MCF 10A (cell line): ENCODE results near the gene TCF25. TPM values are rescaled to one million over a fixed set of nuclear protein-coding genes. Genes with fewer than 3 reads are reported as not detected.

Source experiments
- BruUV-seq: library from RNA; stranded (reverse); fragments of 400-500 nt; replicated peaks from 2 replicates; lab custom pipeline; 2021; lab: Mats Ljungman, UMichigan
- CTCF ChIA-PET: fragments of 300-600 bp; sonication (Branson Sonifier 250); formaldehyde crosslinking; extraction: SDS; loops from one replicate; lab custom pipeline; 2021; ENCODE audit warnings: antibody characterized with exemption, inconsistent platforms; lab: Yijun Ruan, JAX
- POLR2A ChIA-PET: fragments of 300-600, 350-650 bp; sonication (Branson Sonifier 250); formaldehyde crosslinking; extraction: SDS; loops from one replicate; lab custom pipeline; 2020; ENCODE audit warnings: antibody characterized with exemption, inconsistent platforms; lab: Yijun Ruan, JAX
- DNase-seq: peaks from one replicate; pipeline ENCODE4 v3.0.0-alpha.2; 2018; ENCODE audit not compliant: unreplicated experiment
- H3K27ac Mint-ChIP-seq: one replicate; pipeline ENCODE4 v1.8.0; 2022; ENCODE audit warnings: mild to moderate bottlenecking, low read depth, mixed read lengths; ENCODE audit not compliant: unreplicated experiment
- H3K27me3 Mint-ChIP-seq: one replicate; pipeline ENCODE4 v1.8.0; 2022; ENCODE audit warnings: mixed read lengths; ENCODE audit not compliant: insufficient read depth, unreplicated experiment
- H3K36me3 Mint-ChIP-seq: one replicate; pipeline ENCODE4 v1.8.0; 2022; ENCODE audit warnings: mild to moderate bottlenecking, moderate library complexity, mixed read lengths; ENCODE audit not compliant: insufficient read depth, unreplicated experiment
- H3K4me1 Mint-ChIP-seq: one replicate; pipeline ENCODE4 v1.8.0; 2022; ENCODE audit warnings: mixed read lengths; ENCODE audit not compliant: insufficient read depth, unreplicated experiment
- H3K4me3 Mint-ChIP-seq: one replicate; pipeline ENCODE4 v1.8.0; 2022; ENCODE audit warnings: mild to moderate bottlenecking, moderate library complexity, mixed read lengths; ENCODE audit not compliant: unreplicated experiment
- H3K9me3 Mint-ChIP-seq: one replicate; pipeline ENCODE4 v1.8.0; 2022; ENCODE audit warnings: mixed read lengths; ENCODE audit not compliant: unreplicated experiment
- CTCF ChIP-seq: fragments of 200-600 bp; IDR thresholded peaks from one replicate; pipeline ENCODE4 v1.8.0; 2022; ENCODE audit warnings: antibody characterized with exemption, mild to moderate bottlenecking; ENCODE audit not compliant: unreplicated experiment
- intact Hi-C: fragments of 100-400 bp; cut with micrococcal nuclease; formaldehyde crosslinking; loops from 2 replicates; pipeline ENCODE4 v1.14.1; 2022
- total RNA-seq: library from RNA; stranded (reverse); gene quantifications from 2 replicates; pipeline ENCODE4 v1.2.3, GENCODE V29; 2022

The TCF25 gene
- total RNA-seq, 1 experiment from 2014 or later = 239 TPM

- Mint-ChIP-seq H3K36me3 (peaks cover 8% of the 10 kb centered on the region), H3K27ac (no peak overlapping the region), H3K9me3 (no peaks in the 10 kb centered on the region), H3K4me3 (no peak overlapping the region), H3K4me1 (peaks cover 6% of the 10 kb centered on the region), H3K27me3 (no peaks in the 10 kb centered on the region)
- CTCF ChIA-PET = interaction anchor here (0.6 to 0.7 kb wide), 2 partner anchors 38 to 76 kb away, joined by 3 read pairs; no protein-coding TSS in a partner anchor
- TF ChIP-seq CTCF = no peak
- no TSS peak for BruUV-seq
- no peak for DNase-seq
- POLR2A ChIA-PET = no interaction called here
- intact Hi-C loops = no loop called here
Observed at GRCh38 chr16:89936508-89936907, 63.1 kb downstream of the TCF25 start.

- no peak overlapping the region for H3K27ac Mint-ChIP-seq
- ChIA-PET POLR2A (no interaction called here), CTCF (interaction anchor here (0.6 to 0.7 kb wide), 2 partner anchors 38 to 77 kb away, joined by 3 read pairs; no protein-coding TSS in a partner anchor)
- no peak overlapping the region for H3K4me3 Mint-ChIP-seq
- DNase-seq = no peak
- no TSS peak for BruUV-seq
- intact Hi-C loops = no loop called here
- no peak for TF ChIP-seq CTCF
- H3K36me3 Mint-ChIP-seq = peaks cover 8% of the 10 kb centered on the region
- H3K27me3 Mint-ChIP-seq = no peaks in the 10 kb centered on the region
- H3K9me3 Mint-ChIP-seq = no peaks in the 10 kb centered on the region
- H3K4me1 Mint-ChIP-seq = peaks cover 6% of the 10 kb centered on the region
Observed at GRCh38 chr16:89936981-89937380, 63.6 kb downstream of the TCF25 start.

- BruUV-seq = no TSS peak
- ChIA-PET CTCF (no interaction called here), POLR2A (no interaction called here)
- Mint-ChIP-seq H3K4me3 (no peak overlapping the region), H3K27me3 (no peaks in the 10 kb centered on the region), H3K4me1 (peaks cover 6% of the 10 kb centered on the region), H3K9me3 (no peaks in the 10 kb centered on the region), H3K27ac (no peak overlapping the region), H3K36me3 (peaks cover 8% of the 10 kb centered on the region)
- no peak for DNase-seq
- intact Hi-C loops = no loop called here
- no peak for TF ChIP-seq CTCF
Observed at GRCh38 chr16:89938175-89938885, 64.9 kb downstream of the TCF25 start.

GRCh38 chr16:89944773-89945172, 71.4 kb downstream of the TCF25 start:
- TF ChIP-seq CTCF = no peak
- ChIA-PET POLR2A (no interaction called here), CTCF (no interaction called here)
- no peaks in the 10 kb centered on the region for H3K27me3 Mint-ChIP-seq
- H3K4me3 Mint-ChIP-seq = no peak overlapping the region
- no TSS peak for BruUV-seq
- peaks cover 3% of the 10 kb centered on the region for H3K4me1 Mint-ChIP-seq
- intact Hi-C loops = no loop called here
- no peak overlapping the region for H3K27ac Mint-ChIP-seq
- no peaks in the 10 kb centered on the region for H3K9me3 Mint-ChIP-seq
- H3K36me3 Mint-ChIP-seq = no peaks in the 10 kb centered on the region
- no peak for DNase-seq
